Activated CD4-positive, CD25-positive, alpha-beta regulatory T cell treated with anti-CD3 and anti-CD28 coated beads, Interleukin-2, amount 50 U/mL, for 16 hours (primary cell): Measurements from ENCODE around the gene RCOR1.
"Not testable (repeated sequence)": the region's sequence is repeated elsewhere in the genome, so short reads cannot be mapped to it uniquely, and the experiment has no call there.

ENCODE experiments used
- DNase-seq: peaks from one replicate; pipeline ENCODE4 v3.0.0-alpha.2; 2020; ENCODE audit warnings: low read depth, low spot score

Gene RCOR1

DNA sequence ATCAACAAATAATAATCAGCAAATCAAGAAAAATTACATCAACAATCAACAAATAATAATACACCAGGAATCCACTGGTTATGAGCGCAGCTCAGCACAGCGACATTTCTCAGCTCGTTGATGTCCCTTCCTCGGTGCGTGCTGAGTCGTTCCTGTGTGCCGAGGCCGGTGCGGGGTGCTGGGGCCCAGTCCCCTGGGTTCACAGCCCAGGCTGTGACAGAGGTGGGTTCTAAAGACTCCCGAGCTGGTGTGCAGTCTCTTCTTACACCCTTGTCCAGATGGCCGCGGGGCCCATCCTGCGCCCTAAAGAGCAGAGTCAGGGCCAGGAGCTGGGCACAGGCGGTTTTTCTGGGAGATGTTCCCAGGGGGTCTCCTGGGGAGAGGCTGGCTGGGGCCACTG, 157.9 kb downstream of the RCOR1 start:
- DNase-seq, result no peak

DNA sequence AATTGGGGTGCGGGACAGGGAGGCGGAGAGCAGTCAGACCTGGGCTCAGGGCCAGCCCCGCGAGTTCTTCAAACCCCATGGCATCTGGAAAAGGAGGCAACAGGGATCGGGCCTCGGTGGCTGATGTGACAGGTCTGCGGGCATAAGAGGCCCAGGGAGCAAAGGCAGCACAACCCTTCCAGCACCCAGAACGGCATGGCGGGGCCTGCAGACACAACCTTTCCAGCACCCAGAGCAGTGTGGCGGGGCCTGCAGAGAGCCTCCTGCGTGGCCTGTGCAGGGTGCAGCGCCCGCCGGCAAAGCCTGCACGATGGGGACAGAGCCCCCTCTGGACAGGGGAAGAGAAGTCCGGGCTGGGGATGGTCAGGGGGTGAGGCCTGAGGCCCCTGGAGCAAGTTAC, 158.6 kb downstream of the RCOR1 start:
- no peak for DNase-seq

DNA sequence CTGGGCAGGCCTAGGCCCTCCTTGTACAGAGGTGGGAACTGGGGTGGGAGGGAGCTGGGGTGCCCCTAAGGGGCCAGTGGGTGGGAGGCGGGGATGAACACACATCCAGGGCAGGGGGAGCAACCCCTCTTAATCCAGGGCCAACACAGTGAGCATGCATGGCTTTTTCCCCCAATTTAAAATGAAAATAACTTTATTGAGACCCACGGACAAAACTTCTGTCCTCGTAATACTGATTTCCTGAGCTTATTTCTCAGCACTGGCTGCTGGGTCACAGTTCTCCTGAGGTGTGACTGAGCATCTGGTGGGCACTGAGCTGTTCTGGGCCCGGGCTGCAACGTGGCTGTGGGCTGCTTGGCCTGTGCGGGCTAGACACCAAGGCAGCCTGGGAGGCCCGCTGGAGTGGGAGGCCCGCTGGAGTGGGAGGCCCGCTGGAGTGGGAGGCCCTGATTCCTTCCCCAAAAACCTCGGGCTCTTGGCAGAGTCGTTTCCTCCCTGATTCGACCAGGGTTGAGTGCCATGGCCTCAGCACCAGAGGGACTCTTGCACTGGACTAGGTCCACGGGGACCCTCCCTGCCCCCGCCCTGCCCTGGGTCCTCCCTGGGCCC, 159.9 kb downstream of the RCOR1 start:
- no peak for DNase-seq

DNA sequence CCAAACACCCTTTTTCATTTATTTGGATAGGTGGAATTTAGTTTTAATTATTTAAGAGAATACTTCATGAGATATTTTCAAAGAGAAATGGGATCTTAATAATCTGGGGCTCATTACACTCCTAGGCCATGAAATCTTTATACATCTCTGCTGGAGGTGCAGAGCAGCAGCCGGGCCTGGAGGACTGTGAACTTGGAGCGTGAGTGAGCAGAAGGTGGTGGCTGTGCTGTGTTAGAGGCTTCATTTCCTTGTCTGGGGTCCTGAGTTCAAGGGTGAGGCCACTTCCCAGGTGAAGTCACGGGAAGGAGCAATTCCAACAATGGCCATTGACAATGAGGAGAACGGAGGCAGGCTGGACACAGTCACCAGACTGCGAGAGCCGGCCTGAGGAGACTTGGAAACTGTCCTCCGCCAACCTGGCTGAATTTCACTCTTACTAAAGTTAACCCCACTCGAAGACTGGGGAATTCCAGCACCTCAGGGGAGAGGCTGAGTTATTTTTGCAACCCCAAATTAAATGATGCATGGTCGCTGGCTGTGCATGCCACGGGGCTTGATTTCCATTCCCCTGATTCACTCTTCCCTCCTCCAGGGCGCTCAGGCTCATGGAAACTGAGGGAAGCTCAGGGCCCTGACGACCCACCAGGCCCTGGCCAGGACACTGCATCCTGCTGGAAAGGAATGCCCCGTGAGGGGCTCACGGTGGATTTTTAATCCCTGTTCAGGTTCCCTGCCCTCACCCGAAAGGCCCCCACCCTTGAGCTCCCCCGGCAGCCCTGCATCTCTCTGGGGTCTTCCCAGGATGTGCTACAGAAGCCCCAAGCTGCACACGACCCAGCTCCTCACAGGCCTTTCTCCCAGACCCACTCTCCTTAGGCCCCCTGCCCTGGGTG, 162.2 kb downstream of the RCOR1 start:
- no peak for DNase-seq

DNA sequence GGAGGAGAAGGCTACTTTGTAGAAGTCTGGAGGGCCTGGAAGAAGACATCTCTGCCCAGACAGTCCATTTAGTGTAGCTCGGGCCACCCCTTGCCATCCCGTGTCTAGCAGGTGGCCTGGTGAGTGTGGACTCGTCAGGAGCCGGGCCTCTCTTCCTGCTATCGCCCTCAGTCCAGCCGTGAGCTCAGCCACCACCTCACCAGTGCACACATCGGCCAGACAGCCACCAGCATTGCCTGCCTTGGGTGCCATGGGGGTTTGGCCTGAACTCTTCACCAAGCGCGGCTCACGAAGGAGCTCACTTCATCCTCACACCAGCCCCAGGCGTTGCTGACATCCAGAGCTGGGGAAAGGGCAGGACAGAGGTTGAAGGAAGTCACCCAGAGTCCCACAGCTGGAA, 165.2 kb downstream of the RCOR1 start:
- DNase-seq, result no peak

DNA sequence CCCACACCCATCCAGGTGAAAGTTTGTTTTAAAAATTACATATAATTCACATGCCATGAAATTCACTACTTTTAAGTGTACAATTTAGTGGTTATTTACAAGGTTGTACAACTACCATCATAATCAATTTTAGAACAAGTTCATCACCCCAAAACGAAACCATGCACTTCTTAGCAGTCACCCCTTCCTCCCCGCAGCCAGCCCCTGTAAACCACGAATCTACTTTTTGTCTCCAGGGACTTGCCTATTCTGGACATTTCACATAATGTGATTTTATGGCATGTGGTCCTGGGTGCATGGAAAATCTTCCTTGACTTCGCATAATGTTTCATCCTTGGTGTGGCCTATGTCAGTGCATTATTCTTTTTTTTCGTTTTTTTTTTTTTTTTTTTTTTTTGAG, 165.6 kb downstream of the RCOR1 start:
- DNase-seq, result no peak

DNA sequence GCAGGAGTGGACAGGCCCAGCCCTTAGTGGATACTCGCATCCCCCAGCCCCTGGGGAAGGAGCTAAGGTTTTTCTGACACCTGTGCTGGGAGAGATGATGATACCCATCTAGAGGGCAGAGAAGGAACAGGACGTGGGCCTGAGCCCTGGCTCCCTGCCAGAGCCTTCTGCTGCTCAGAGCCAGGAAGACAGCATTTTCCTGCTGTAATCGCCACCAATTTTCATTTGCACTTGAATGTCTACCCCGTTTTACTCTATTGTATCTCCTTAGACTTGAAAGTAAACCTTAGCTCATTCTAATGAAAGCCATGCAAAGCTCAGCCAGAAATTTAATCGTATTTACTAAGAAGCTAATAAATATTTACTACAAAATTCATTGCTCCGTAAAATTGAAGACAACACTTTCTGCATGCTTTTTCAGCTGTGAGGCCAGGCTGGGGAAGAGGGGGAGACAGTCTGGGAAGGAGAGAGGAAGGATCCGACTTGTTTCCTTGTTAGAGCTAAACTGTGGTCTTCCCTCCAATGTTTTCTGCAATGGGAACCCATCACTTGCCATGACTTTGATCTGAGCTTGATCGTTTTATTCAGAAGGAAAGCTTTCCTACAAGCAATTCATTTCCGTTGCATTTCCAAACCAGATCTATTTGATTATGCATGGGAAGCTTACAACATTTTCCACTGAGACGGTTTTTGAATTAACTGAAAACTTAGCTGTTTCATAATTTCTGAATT, 167.2 kb downstream of the RCOR1 start:
- no peak for DNase-seq

DNA sequence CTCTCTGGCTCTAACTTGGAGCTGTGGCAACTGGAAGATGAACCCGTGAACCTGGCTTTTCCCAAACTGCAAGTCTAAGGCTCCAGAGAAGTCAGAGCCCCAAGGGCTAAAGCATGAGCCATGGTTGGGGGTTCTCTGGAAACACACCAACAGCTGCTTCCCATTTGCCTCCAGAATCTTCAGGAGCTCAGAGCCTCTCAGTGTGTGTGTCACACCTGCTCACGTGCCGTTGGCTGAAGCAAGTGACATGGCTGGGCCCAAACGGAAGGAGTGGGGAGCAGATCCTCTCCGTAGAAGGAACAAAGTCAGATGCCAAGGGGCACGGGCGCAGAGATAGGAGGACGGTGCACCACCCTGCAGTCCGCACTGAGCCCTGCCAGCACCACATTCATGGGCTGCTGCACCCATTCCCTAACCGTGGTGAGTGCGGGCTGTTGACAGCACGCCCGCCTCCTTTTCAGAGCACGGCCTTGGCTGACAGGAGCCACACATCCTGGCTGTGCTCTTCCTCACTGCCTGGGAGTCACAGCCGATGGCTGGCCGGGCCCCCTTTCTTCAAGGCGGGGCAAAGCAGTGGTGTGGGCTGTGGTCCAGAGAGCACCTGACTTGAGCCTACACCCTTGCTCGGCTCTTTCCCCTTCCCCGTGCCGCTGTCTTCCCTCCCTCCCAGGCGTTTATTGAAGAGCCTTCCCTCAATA, 168.2 kb downstream of the RCOR1 start:
- no peak for DNase-seq

DNA sequence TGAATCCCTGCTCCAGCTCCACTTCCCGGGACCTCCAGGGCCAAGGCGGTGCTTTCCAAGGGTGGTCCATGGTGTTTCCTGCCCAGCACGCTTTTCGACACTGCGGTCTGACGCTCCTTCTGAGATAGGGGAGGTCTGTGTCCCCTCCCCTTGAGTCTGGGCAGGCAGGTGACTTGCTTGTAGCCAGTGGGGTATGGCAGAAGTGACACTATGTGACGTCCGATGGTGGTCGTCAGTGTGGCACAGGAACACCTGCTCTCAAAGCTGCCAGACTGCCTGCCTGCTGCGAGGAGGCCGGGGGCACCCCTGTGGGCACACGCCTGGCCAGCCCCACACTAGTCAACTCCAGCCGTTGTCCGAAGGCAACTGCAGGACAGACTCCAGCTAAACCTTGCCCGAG, 168.8 kb downstream of the RCOR1 start:
- no peak for DNase-seq

DNA sequence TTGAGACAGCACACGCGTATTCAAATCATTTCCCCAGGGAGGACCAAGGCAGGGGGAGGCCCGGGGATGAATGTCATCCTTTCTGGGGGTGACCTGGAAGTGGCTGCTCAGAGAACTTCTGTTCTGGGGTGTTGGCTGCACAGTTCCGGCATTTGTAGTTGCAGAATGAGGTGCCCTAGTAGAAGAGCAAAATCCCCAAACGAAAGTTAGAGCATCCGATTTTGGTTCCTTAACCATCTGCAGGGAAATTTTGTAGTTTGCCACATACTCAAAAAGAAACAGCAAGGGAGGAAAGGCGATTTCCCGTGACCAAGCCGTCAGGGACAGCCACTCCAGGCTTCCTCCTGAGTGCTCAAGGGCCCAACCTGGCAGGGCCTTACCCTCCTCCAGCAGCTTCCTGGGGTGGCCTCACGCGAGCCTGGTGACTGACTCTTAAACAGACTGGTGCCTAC, 171.8 kb downstream of the RCOR1 start:
- no peak for DNase-seq

DNA sequence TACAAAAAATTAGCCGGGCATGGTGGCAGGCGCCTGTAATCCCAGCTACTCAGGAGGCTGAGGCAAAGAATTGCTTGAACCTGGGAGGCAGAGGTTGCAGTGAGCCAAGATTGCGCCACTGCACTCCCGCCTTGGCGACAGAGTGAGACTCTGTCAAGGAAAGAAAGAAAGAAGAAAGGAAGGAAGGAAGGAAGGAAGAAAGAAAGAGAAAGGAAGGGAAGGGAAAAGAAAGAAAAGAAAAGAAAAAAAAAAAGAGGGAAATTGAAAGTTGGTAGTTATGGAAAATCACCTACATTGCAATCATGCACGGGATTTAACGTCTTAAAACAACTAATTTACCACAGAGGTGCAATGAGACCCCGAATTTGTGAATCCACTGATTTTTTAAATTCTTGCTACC, 173.3 kb downstream of the RCOR1 start:
- DNase-seq, result not testable (repeated sequence)

DNA sequence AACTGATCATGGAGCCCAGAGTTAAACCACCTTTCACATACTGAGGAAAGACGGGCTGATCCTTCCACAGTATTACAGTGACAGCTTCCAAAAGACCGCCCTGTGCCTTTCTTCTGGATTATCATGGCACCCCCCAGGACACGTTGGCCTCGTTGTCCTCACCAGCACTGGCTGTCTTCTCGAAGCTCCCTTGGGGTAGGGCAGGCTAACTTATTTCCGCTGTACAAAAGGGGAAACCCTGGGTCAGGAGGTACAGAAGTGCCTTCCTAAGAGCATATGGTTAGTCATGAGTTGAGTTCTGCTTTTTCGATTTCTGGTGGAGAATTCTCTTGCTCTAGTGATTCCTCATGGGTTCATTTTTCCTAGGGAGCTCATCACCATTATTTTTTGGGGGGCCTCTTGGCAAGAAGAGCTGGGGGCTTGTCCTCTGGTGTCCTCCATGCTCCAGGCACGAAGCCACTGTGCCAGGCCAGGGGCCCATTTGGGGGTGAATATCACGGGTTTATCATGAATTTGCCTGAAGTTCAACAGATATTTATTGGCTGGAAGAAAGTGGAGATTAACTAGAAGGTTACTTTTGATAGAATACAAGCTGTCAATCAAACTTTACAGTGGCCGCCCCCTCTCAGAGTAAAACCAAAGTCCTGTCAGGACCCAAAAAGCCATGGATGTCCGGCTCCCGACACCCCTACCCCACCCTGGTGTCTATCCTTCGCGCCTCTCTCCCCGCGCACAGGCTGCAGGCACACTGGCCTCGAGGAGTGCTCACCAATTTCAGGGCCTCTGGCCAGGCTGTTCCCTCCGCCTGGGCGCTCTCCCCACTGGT, 176.0 kb downstream of the RCOR1 start:
- no peak for DNase-seq

DNA sequence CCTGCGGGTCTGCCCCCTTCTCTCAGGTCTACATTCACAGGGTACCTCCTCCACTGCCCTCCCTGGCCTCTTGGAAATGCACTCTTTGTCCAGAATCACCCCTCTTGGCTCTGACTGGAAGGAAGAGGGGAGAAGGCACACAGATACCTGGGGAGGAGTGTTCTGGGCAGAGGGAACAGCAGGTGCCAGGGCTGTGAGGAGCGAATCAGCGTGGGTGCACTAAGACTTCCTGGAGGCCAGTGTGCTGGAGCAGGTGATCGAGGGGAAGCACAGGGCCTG, 176.5 kb downstream of the RCOR1 start:
- no peak for DNase-seq

DNA sequence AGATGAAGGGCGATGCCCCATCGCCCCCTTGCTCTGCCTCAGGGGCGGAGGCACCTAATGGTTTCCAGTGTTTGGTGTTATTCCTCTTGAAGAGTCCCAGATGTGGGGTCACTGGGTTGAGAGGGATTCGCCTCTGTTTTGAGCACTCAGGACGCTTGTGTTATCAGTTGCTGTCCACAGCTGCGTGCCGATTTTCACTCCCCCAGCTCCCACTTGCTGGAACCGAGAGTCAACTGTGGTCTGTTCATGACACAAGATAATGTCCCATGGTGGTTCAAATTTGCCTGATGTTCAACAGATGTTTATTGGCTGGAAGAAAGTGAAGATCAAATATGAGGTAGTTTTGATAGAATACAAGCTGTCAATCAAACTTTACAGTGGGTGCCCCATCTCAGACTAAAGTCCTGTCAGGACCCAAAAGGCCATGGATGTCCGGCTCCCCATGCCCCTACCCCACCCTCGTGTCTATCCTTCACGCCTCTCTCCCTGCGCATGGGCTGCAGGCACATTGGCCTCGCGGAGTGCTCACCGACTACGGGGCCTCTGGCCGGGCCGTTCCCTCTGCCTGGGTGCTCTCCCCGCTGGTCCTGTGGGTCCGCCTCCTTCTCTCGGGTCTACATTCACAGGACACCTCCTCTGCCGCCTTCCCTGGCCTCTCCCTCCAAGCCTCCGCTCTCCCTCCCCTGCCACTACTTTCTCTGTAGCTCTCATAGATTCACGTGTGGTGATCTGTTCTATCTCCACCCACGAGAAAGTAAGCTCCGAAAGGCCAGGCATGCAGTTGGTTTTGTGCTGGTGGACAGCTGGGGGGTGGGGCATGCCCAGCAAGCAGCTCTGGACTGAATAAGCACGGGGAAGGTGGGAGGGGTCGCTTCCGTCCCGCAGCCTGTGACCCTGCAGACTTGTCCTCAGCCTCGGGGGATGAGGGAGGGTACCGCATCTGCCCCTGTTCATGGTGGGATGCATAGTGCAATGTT, 178.0 kb downstream of the RCOR1 start:
- no peak for DNase-seq

DNA sequence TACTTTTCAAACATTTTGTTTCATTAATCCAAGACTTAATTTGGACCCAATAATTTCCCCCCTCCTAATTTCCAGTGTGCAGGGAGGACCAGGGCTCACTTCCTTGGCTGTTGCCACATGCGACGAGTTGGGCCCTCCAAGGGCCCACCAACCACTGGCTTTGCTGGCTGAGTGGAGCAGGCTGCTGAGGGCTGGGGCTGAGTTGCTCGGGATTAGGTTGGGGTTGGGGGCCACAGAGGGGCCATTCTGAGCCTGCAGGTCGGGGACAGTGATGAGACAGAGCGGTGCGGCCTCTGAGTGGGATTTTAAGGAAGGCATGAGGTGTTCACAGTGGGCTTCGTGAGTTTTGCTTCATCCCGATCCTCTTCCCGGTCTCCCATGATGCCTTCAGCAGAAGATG, 178.7 kb downstream of the RCOR1 start:
- no peak for DNase-seq

DNA sequence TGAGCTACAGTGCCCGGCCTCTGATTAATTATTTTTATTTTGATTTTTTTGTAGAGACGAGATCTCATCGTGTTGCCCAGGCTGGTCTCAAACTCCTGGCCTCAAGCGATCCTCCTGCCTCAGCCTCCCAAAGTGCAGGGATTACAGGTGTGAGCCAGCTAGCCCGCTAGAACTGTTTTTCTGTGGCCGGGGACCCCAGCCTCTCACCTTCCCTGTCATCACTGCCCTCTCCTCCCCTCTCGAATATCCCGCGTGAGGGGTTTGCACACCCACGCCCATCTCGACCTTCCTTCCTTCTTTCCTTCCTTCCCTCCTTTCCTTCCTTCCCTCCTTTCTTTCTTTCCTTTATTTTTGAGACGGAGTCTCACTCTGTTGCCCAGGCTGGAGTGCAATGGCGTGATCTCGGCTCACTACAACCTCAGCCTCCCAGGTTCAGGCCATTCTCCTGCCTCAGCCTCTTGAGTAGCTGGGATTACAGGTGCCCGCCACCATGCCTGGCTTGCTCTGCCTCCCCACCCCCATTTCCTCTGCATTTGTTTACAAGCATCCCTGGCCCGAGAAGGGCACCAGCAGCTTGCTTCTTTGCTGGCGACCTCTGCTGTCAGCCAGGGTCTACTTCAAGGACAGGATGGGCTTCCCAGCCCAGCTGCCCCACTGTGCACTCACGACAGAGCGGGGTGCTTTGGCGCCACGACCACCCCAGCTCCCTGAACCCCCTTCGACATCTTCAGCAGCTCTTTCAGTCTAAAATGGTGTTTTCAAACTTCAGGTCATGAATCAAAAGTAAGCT, 180.5 kb downstream of the RCOR1 start:
- no peak for DNase-seq

DNA sequence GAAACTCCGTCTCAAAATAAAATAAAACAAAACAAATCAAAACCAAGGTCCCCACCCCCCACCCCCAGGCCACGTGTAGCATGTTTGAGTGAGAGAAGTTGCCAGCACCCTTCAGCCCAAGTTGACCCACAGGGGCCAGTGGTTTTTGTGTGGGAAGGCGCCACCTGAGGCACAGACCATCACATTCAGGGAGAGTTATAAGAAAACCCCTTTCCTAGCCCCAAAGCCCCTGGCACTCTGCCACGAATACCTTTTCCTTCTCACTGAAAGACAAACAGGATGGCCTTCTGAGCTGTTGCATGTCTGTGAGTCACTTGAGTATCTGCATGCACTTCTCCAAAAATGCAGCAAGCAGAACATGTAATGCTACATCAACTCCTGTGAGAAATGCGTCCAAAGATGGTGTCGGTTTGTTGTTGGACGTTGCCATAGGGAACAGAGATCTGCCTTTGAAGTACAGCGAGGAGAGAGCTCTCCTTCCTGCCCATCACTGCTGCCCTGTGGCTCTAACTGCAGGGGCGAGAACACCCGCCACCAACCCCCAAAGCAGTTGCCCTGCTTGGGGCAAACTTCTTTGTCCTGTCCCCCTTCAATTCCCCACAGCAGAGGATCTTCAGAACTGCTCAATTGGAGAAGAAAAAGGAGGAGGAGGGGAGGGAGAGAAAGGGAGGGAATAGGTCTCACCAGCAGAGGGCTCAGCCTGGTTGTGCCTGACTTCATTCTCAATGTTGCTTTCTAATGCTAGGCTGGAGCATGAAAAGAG, 182.1 kb downstream of the RCOR1 start:
- no peak for DNase-seq
